NT2/D1 (cell line): ENCODE data around the gene HS6ST1.

Source experiments
- SUZ12 ChIP-seq: IDR thresholded peaks from 2 replicates; pipeline ENCODE4 v1.6.1; 2011; ENCODE audit not compliant: insufficient read length, insufficient read depth; ENCODE audit errors: extremely low read depth
- YY1 ChIP-seq: IDR thresholded peaks from 2 replicates; pipeline ENCODE4 v1.6.1; 2011; ENCODE audit not compliant: insufficient read length, insufficient read depth
- ZNF274 ChIP-seq: IDR thresholded peaks from 2 replicates; pipeline ENCODE4 v1.6.1; 2011; ENCODE audit warnings: mild to moderate bottlenecking, low read depth, low read length

DNA sequence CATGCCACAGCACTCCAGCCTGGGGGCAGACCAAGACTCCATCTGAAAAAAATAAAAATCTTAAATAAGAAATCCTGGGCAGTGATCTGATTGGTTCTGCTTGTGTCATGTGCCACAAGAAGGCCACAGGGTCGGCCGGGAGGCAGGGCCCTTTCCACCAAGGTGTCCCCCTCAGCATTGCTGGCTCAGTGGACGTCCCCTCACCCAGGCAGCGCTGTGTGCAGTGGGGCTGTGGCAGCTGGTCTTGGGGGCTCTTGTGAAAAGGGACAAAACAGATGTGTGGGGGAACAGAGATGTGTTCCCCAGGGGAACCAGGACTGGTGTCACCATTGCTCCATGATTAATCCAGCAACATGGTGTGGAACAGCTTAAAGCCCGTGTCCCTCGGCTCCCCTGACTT, 60.5 kb downstream of the HS6ST1 start:
- no peak for TF ChIP-seq YY1
- no peak for TF ChIP-seq SUZ12
- no peak for TF ChIP-seq ZNF274
